H9 (cell line): ENCODE measurements around the gene RBFOX2. TPM values are rescaled to one million over a fixed set of nuclear protein-coding genes. Genes with fewer than 3 reads are reported as not detected.
A peak's percentile ranks its signal among the peaks of the same experiment; 100 is the strongest.

Experiments used
- DNase-seq: peaks from one replicate; pipeline ENCODE4 v3.0.0-alpha.2; 2017
- H2AFZ ChIP-seq: one replicate; pipeline ENCODE4 v1.6.1; 2013; ENCODE audit warnings: mild to moderate bottlenecking, low read length, control low read depth, moderate library complexity
- H2AK5ac ChIP-seq: 2 replicates; pipeline ENCODE4 v1.6.1; 2013; ENCODE audit warnings: low read length, control low read depth, mixed read lengths; ENCODE audit not compliant: insufficient read length
- H2BK120ac ChIP-seq: one replicate; pipeline ENCODE4 v1.6.1; 2013; ENCODE audit warnings: low read depth, mild to moderate bottlenecking, low read length, control low read depth, inconsistent platforms; ENCODE audit not compliant: poor library complexity, severe bottlenecking
- H2BK12ac ChIP-seq: 2 replicates; pipeline ENCODE4 v1.6.1; 2013; ENCODE audit warnings: low read length, control low read depth, mixed read lengths, low read depth; ENCODE audit not compliant: insufficient read length
- H2BK15ac ChIP-seq: 2 replicates; pipeline ENCODE4 v1.6.1; 2013; ENCODE audit warnings: low read depth, low read length, control low read depth
- H2BK20ac ChIP-seq: one replicate; pipeline ENCODE4 v1.6.1; 2013; ENCODE audit warnings: low read depth, mild to moderate bottlenecking, low read length, control low read depth, inconsistent platforms; ENCODE audit not compliant: poor library complexity, severe bottlenecking
- H2BK5ac ChIP-seq: 2 replicates; pipeline ENCODE4 v1.6.1; 2013; ENCODE audit warnings: low read length, control low read depth, mixed read lengths; ENCODE audit not compliant: insufficient read length
- H3K14ac ChIP-seq: 2 replicates; pipeline ENCODE4 v1.6.1; 2013; ENCODE audit warnings: low read length, control low read depth; ENCODE audit not compliant: insufficient read depth
- H3K18ac ChIP-seq: 2 replicates; pipeline ENCODE4 v1.6.1; 2013; ENCODE audit warnings: low read depth, mild to moderate bottlenecking, mixed read lengths, low read length, control low read depth; ENCODE audit not compliant: insufficient read length
- H3K23ac ChIP-seq: 2 replicates; pipeline ENCODE4 v1.6.1; 2013; ENCODE audit warnings: low read length, control low read depth, mixed read lengths, low read depth; ENCODE audit not compliant: insufficient read length
- H3K23me2 ChIP-seq: 2 replicates; pipeline ENCODE4 v1.6.1; 2013; ENCODE audit warnings: low read depth, mild to moderate bottlenecking, mixed read lengths, low read length, control low read depth; ENCODE audit not compliant: insufficient read length, poor library complexity, severe bottlenecking
- H3K27ac ChIP-seq: 2 replicates; pipeline ENCODE4 v1.5.1; 2013; ENCODE audit warnings: low read length, control low read depth, mixed read lengths, low read depth; ENCODE audit not compliant: insufficient read length
- H3K27me3 ChIP-seq: 2 replicates; pipeline ENCODE4 v1.6.1; 2013; ENCODE audit warnings: low read length, control low read depth, inconsistent platforms; ENCODE audit not compliant: insufficient read depth
- H3K4ac ChIP-seq: 2 replicates; pipeline ENCODE4 v1.6.1; 2013; ENCODE audit warnings: low read depth, mild to moderate bottlenecking, control low read depth, inconsistent platforms, low read length, moderate library complexity
- H3K4me1 ChIP-seq: 2 replicates; pipeline ENCODE4 v1.6.1; 2013; ENCODE audit warnings: low read length, control low read depth, inconsistent platforms; ENCODE audit not compliant: insufficient read depth
- H3K4me2 ChIP-seq: 2 replicates; pipeline ENCODE4 v1.6.1; 2013; ENCODE audit warnings: low read length, control low read depth, mixed read lengths; ENCODE audit not compliant: insufficient read length, insufficient read depth
- H3K56ac ChIP-seq: 2 replicates; pipeline ENCODE4 v1.6.1; 2013; ENCODE audit warnings: low read depth, mild to moderate bottlenecking, mixed read lengths, low read length, control low read depth; ENCODE audit not compliant: insufficient read length
- H3K79me1 ChIP-seq: 2 replicates; pipeline ENCODE4 v1.6.1; 2013; ENCODE audit warnings: low read depth, mild to moderate bottlenecking, moderate library complexity, low read length, control low read depth, inconsistent platforms; ENCODE audit not compliant: insufficient read depth, poor library complexity, severe bottlenecking
- H3K79me2 ChIP-seq: 2 replicates; pipeline ENCODE4 v1.6.1; 2013; ENCODE audit warnings: low read length, control low read depth, inconsistent platforms; ENCODE audit not compliant: insufficient read depth
- H3K9ac ChIP-seq: 2 replicates; pipeline ENCODE4 v1.6.1; 2013; ENCODE audit warnings: low read length, control low read depth, mixed read lengths; ENCODE audit not compliant: insufficient read length; ENCODE audit errors: extremely low read depth
- H3K9me3 ChIP-seq: one replicate; pipeline ENCODE4 v1.6.1; 2013; ENCODE audit warnings: low read depth, low read length, inconsistent platforms; ENCODE audit not compliant: control insufficient read depth
- H3T11ph ChIP-seq: one replicate; pipeline ENCODE4 v1.6.1; 2013; ENCODE audit warnings: mild to moderate bottlenecking, low read length, control low read depth, inconsistent platforms
- H4K20me1 ChIP-seq: one replicate; pipeline ENCODE4 v1.6.1; 2013; ENCODE audit not compliant: control insufficient read depth, insufficient read length, insufficient read depth
- H4K5ac ChIP-seq: 2 replicates; pipeline ENCODE4 v1.6.1; 2013; ENCODE audit warnings: low read depth, mild to moderate bottlenecking, mixed read lengths, low read length, control low read depth; ENCODE audit not compliant: insufficient read length
- H4K8ac ChIP-seq: replicated peaks from 2 replicates; pipeline ENCODE4 v1.6.1; 2013; ENCODE audit warnings: low read length, control low read depth, mixed read lengths, low read depth; ENCODE audit not compliant: insufficient read length
- H4K91ac ChIP-seq: 2 replicates; pipeline ENCODE4 v1.6.1; 2013; ENCODE audit warnings: low read depth, mild to moderate bottlenecking, moderate library complexity, mixed read lengths, low read length, control low read depth; ENCODE audit not compliant: insufficient read length
- H3K27ac Mint-ChIP-seq, 3 experiments: 2 replicates in 2 of 3; 3 replicates in 1 of 3; pipeline ENCODE4 v1.8.0; 2020 to 2021; ENCODE audit warnings: mixed read lengths in 3 of 3, mild to moderate bottlenecking in 1 of 3, moderate library complexity in 1 of 3
- H3K27me3 Mint-ChIP-seq: 2 replicates; pipeline ENCODE4 v1.8.0; 2021; ENCODE audit warnings: low read depth, mild to moderate bottlenecking, moderate library complexity, mixed read lengths
- H3K36me3 Mint-ChIP-seq, 3 experiments: 2 replicates in 2 of 3; 3 replicates in 1 of 3; pipeline ENCODE4 v1.8.0; 2020 to 2021; ENCODE audit warnings: low read depth in 3 of 3, mixed read lengths in 3 of 3; ENCODE audit not compliant: insufficient read depth in 1 of 3
- H3K4me1 Mint-ChIP-seq, 2 experiments: 2 replicates each; pipeline ENCODE4 v1.8.0; 2020; ENCODE audit warnings: mixed read lengths in 2 of 2
- H3K4me3 Mint-ChIP-seq, 2 experiments: 2 replicates in 1 of 2; 3 replicates in 1 of 2; pipeline ENCODE4 v1.8.0; 2020 to 2021; ENCODE audit warnings: mild to moderate bottlenecking in 2 of 2, mixed read lengths in 2 of 2, moderate library complexity in 1 of 2
- H3K9me3 Mint-ChIP-seq, 2 experiments: 2 replicates in 1 of 2; 3 replicates in 1 of 2; pipeline ENCODE4 v1.8.0; 2020; ENCODE audit warnings: mild to moderate bottlenecking in 2 of 2, mixed read lengths in 2 of 2, moderate library complexity in 1 of 2
- WGBS: extraction: QIAGEN DNeasy Blood & Tissue Kit; methylation state at CpG from one replicate; pipeline ENCODE4 v1.1.7; 2013; ENCODE audit warnings: missing lambda C conversion rate, low lambda C conversion rate, mixed read lengths; ENCODE audit not compliant: insufficient read length; ENCODE audit errors: extremely low coverage; 5-methylcytosine and 5-hydroxymethylcytosine counted together
- total RNA-seq: library from RNA; stranded (reverse); gene quantifications from 2 replicates; pipeline ENCODE4 v1.2.1, GENCODE V29; 2021
- TF ChIP-seq, protein P1 (sequence below): fragments of 200-600 bp; sonication (generic); conservative IDR thresholded peaks from 3 replicates; pipeline ENCODE4 v1.8.0; 2021; ENCODE audit warnings: antibody characterized with exemption, mild to moderate bottlenecking

The RBFOX2 gene
- total RNA-seq, 1 experiment from 2014 or later, result 84.7 TPM

DNA sequence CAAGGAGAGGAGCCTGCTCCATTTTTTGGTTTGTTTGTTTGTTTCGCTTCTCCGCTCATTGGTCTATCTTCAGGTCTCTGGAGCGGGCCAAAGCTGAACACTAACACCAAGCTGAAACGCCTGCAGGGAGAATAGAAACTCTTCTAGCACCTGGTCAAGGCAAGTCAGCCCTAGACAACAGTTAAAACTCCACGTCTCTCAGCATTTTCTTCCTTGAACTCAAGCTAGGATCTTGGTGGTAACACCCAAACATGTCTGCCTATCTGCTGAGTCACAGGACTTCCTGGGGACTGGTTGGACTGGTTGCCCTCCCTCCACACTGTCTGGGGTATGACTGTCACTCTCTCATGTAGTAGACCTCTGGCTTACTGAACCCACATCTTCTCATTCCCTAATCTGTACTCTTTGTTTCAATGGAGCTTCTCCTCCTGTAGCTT lies 23.9 kb upstream of the RBFOX2 start:
- Mint-ChIP-seq H3K27me3 (peaks cover 8% of the 10 kb centered on the region; the same call in 1 of the 2 replicates), H3K4me1 (peaks cover 8 to 23% of the 10 kb centered on the region in 2 experiments), H3K9me3 (peaks cover 0 to 2% of the 10 kb centered on the region in 2 experiments; a peak in 1 of 5 replicates), H3K4me3 (no peak overlapping the region), H3K27ac (no peak overlapping the region; a peak in 1 of 7 replicates), H3K36me3 (no peaks in the 10 kb centered on the region)
- Histone ChIP-seq H4K5ac (no peak overlapping the region), H2AK5ac (no peak overlapping the region), H3K23ac (no peak overlapping the region), H2BK15ac (no peak overlapping the region; the same call in 1 of the 2 replicates), H3K79me2 (no peaks in the 10 kb centered on the region), H3K9ac (no peak overlapping the region), H3K27me3 (no peaks in the 10 kb centered on the region), H4K91ac (no peak overlapping the region), H3K9me3 (no peaks in the 10 kb centered on the region), H3K18ac (peak overlapping the region; percentile 70), H3K23me2 (no peaks in the 10 kb centered on the region), H3K14ac (peak overlapping the region; percentile 80; the same call in 1 of the 2 replicates), H4K20me1 (no peaks in the 10 kb centered on the region), H2AFZ (peak overlapping the region; percentile 96), H3K4ac (no peak overlapping the region), H3T11ph (peak overlapping the region; percentile 67), H4K8ac (peak overlapping the region; percentile 92), H3K4me2 (peak overlapping the region; percentile 8), H2BK5ac (peak overlapping the region; percentile 53), H3K79me1 (no peaks in the 10 kb centered on the region), H2BK12ac (no peak overlapping the region), H3K4me1 (peaks cover 4% of the 10 kb centered on the region; the same call in 1 of the 2 replicates), H3K27ac (no peak overlapping the region), H2BK20ac (no peak overlapping the region), H2BK120ac (peak overlapping the region; percentile 1), H3K56ac (no peak overlapping the region)
- no peak for DNase-seq
- WGBS, result no CpG with 5 or more reads among the region's 5 CpGs
- TF ChIP-seq, protein P1, sequence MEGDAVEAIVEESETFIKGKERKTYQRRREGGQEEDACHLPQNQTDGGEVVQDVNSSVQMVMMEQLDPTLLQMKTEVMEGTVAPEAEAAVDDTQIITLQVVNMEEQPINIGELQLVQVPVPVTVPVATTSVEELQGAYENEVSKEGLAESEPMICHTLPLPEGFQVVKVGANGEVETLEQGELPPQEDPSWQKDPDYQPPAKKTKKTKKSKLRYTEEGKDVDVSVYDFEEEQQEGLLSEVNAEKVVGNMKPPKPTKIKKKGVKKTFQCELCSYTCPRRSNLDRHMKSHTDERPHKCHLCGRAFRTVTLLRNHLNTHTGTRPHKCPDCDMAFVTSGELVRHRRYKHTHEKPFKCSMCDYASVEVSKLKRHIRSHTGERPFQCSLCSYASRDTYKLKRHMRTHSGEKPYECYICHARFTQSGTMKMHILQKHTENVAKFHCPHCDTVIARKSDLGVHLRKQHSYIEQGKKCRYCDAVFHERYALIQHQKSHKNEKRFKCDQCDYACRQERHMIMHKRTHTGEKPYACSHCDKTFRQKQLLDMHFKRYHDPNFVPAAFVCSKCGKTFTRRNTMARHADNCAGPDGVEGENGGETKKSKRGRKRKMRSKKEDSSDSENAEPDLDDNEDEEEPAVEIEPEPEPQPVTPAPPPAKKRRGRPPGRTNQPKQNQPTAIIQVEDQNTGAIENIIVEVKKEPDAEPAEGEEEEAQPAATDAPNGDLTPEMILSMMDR, result no peak
